Skin of body (tissue), 2 donors: ENCODE data around the gene TPM2. TPM values are rescaled to one million over a fixed set of nuclear protein-coding genes. Genes with fewer than 3 reads are reported as not detected.

Experiments
- DNase-seq: peaks from one replicate; lab custom pipeline; 2025; lab: John Stamatoyannopoulos, UW
- total RNA-seq: library from RNA; depleted of rRNA; stranded (reverse); fragments of >200 nt; gene quantifications from one replicate; pipeline ENCODE4 v1.2.3, GENCODE V29; 2014

Gene TPM2
- total RNA-seq = 517 TPM

GRCh38 chr9:35689542-35690293, at the start of gene TPM2:
Gene TPM2 (minus strand): TSS chr9:35689925. CDS start chr9:35689817, 108 bp downstream.
- DNase-seq = no peak

GRCh38 chr9:35738924-35739323, 49.2 kb upstream of the TPM2 start:
- no peak for DNase-seq

- DNase-seq = no peak
Observed at GRCh38 chr9:35738186-35738585, 48.5 kb upstream of the TPM2 start.

GRCh38 chr9:35737143-35737542, 47.4 kb upstream of the TPM2 start:
- no peak for DNase-seq

GRCh38 chr9:35736201-35736633, 46.5 kb upstream of the TPM2 start:
- DNase-seq = peak; percentile 63

- no peak for DNase-seq
Observed at GRCh38 chr9:35734096-35734495, 44.4 kb upstream of the TPM2 start.

GRCh38 chr9:35732800-35733541, 43.2 kb upstream of the TPM2 start:
- DNase-seq = peak; percentile 52

GRCh38 chr9:35732185-35732799, 42.6 kb upstream of the TPM2 start, which contains the start of the genes CREB3 and TLN1:
Gene CREB3 (plus strand): TSS chr9:35732666. CDS start chr9:35732773, 107 bp downstream.
Gene TLN1 (minus strand): TSS chr9:35732195. CDS start chr9:35725694, 6,501 bp downstream.
- peak; percentile 98 for DNase-seq

- no peak for DNase-seq
Observed at GRCh38 chr9:35731415-35732184, 41.9 kb upstream of the TPM2 start.

- DNase-seq = no peak
Observed at GRCh38 chr9:35730486-35730854, 40.7 kb upstream of the TPM2 start.

GRCh38 chr9:35729700-35730485, 40.2 kb upstream of the TPM2 start:
- no peak for DNase-seq

- no peak for DNase-seq
Observed at GRCh38 chr9:35729101-35729500, 39.4 kb upstream of the TPM2 start.

- DNase-seq = peak; percentile 44
Observed at GRCh38 chr9:35728041-35728971, 38.6 kb upstream of the TPM2 start.

GRCh38 chr9:35727676-35728040, 37.9 kb upstream of the TPM2 start:
- no peak for DNase-seq

GRCh38 chr9:35726931-35727330, 37.2 kb upstream of the TPM2 start:
- no peak for DNase-seq

- DNase-seq = no peak
Observed at GRCh38 chr9:35725362-35725761, 35.6 kb upstream of the TPM2 start.

GRCh38 chr9:35723908-35724307, 34.2 kb upstream of the TPM2 start:
- no peak for DNase-seq

GRCh38 chr9:35723426-35723825, 33.7 kb upstream of the TPM2 start:
- no peak for DNase-seq

GRCh38 chr9:35719546-35719945, 29.8 kb upstream of the TPM2 start:
- no peak for DNase-seq
